ENCODE results near the gene ETFRF1.

Gene ETFRF1, protein sequence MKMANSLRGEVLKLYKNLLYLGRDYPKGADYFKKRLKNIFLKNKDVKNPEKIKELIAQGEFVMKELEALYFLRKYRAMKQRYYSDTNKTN

DNA sequence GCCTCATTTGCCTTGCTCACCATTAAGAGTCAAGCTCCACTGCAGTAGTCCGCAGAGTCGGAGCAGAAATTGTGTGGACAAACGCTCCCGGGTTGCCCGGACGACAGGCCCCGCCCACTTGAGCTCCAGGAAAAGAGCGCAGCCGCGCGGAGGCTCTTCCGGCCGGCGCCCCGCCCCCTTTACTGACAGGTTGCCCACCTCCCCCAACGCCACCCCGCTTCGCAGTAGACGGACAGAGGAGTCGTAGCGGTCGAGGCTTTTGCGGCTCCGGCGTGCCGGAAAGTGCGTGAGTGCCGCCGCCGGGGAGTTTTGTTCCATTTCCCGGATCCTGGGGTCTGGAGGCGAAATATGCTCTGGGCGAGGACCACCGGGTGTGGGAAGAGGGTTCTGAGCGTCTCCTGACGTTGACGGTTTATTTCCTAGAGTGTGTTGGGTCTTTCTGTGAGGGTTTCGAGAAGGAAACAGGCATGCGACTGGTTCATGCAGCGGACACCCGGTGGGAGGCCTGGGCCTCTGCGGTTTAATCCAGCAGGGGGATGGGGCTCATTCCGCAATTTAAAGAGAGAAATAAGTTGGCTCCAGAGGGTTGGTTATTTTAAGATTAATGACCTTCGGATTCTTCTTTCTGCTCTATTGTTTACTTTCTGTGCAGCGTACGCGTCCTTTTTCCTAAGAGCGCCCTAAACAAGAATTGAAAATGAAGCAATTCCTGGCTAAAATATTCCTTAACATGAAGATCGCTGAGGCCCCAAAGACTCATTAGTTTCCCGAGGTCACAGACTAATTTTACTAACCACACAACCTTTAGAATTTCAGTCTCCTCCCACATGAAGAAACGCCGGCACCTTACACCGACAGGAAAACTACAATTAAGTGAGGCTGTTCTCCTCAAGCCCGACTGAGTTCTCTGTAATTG, at the start of gene ETFRF1, which contains the start of gene DNAI7:
Gene ETFRF1, plus strand, starts transcription at position 182 of the 916 bp plus-strand sequence. CDS start 8,720 bp downstream, outside the sequence.
Gene DNAI7, minus strand, starts transcription at position 105 of the 916 bp plus-strand sequence. Its CDS starts 82 bp downstream, at position 23.
- peaks cover 12% of the 10 kb centered on the region for H3F3A ChIP-seq (ENCODE audit: insufficient read depth, low read length)
- no peaks in the 10 kb centered on the region for H3K9me2 ChIP-seq (replicated peaks; ENCODE audit: insufficient read depth, low read length)
- peak within 1 kb of the TSS; percentile 86 for H3K27ac ChIP-seq (ENCODE audit: low read length)
- no peaks in the 10 kb centered on the region; the same call in 1 of the 2 replicates for H3K36me3 ChIP-seq (replicated peaks; ENCODE audit: insufficient read depth, low read length)
- H3K9ac ChIP-seq (ENCODE audit: low read length): peak within 1 kb of the TSS; percentile 88
- peaks cover 9% of the 10 kb centered on the region for H3K79me2 ChIP-seq (ENCODE audit: low read length)
- H3K4me3 ChIP-seq (ENCODE audit: low read length): peak within 1 kb of the TSS; percentile 86
- H3K4me1 ChIP-seq (ENCODE audit: low read length): peaks cover 11% of the 10 kb centered on the region
- peak within 1 kb of the TSS; percentile 86 for H3K4me2 ChIP-seq (ENCODE audit: low read depth, low read length)
- H4K20me1 ChIP-seq (ENCODE audit: insufficient read depth, low read length): no peaks in the 10 kb centered on the region
- H3K9me3 ChIP-seq (replicated peaks; ENCODE audit: insufficient read depth, low read length): no peaks in the 10 kb centered on the region
- H2AFZ ChIP-seq (ENCODE audit: low read length): peak within 1 kb of the TSS; percentile 82
- DNase-seq: peak; percentile 97
- H3K27me3 ChIP-seq (replicated peaks; ENCODE audit: insufficient read depth, low read length): no peaks in the 10 kb centered on the region
- TF ChIP-seq, protein P1, sequence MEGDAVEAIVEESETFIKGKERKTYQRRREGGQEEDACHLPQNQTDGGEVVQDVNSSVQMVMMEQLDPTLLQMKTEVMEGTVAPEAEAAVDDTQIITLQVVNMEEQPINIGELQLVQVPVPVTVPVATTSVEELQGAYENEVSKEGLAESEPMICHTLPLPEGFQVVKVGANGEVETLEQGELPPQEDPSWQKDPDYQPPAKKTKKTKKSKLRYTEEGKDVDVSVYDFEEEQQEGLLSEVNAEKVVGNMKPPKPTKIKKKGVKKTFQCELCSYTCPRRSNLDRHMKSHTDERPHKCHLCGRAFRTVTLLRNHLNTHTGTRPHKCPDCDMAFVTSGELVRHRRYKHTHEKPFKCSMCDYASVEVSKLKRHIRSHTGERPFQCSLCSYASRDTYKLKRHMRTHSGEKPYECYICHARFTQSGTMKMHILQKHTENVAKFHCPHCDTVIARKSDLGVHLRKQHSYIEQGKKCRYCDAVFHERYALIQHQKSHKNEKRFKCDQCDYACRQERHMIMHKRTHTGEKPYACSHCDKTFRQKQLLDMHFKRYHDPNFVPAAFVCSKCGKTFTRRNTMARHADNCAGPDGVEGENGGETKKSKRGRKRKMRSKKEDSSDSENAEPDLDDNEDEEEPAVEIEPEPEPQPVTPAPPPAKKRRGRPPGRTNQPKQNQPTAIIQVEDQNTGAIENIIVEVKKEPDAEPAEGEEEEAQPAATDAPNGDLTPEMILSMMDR (IDR thresholded peaks at IDR 0.05; ENCODE audit: low read length): no peak

DNA sequence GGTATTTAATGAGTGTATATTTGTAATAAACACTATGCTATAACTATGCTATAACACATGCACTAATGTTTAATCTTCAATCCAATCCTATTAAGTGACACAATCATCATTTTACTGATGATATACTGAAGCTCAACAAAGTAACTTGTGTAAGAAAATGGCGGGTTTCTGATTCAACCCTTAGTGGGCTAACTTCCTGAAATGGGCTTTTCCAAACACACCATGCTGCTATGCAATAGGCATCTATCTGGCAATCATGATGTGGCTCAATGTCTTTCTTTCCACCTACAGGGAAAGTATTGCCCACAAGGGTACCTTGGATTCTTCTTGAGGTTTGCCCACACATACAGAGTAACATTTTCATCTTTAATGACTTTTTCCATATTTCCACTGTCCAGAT, 48.4 kb upstream of the ETFRF1 start:
- no peak overlapping the region for H3K27ac ChIP-seq (ENCODE audit: low read length)
- no peaks in the 10 kb centered on the region for H3K9me3 ChIP-seq (replicated peaks; ENCODE audit: insufficient read depth, low read length)
- no peaks in the 10 kb centered on the region for H3K27me3 ChIP-seq (replicated peaks; ENCODE audit: insufficient read depth, low read length)
- no peak overlapping the region for H3K9ac ChIP-seq (ENCODE audit: low read length)
- H3K4me3 ChIP-seq (ENCODE audit: low read length): no peak overlapping the region
- H4K20me1 ChIP-seq (ENCODE audit: insufficient read depth, low read length): no peaks in the 10 kb centered on the region
- H3K36me3 ChIP-seq (replicated peaks; ENCODE audit: insufficient read depth, low read length): no peaks in the 10 kb centered on the region
- no peaks in the 10 kb centered on the region for H3K9me2 ChIP-seq (replicated peaks; ENCODE audit: insufficient read depth, low read length)
- TF ChIP-seq EZH2 (optimal IDR thresholded peaks at IDR 0.05; ENCODE audit: low read depth, low read length) (no peak), EZH2phosphoT487 (IDR thresholded peaks at IDR 0.05; ENCODE audit: low read length) (no peak)
- TF ChIP-seq, protein P1 (IDR thresholded peaks at IDR 0.05; ENCODE audit: low read length): no peak
- no peak for DNase-seq
- H2AFZ ChIP-seq (ENCODE audit: low read length): no peak overlapping the region
- no peaks in the 10 kb centered on the region for H3K4me1 ChIP-seq (ENCODE audit: low read length)
- no peaks in the 10 kb centered on the region for H3K79me2 ChIP-seq (ENCODE audit: low read length)
- H3K4me2 ChIP-seq (ENCODE audit: low read depth, low read length): no peak overlapping the region
- H3F3A ChIP-seq (ENCODE audit: insufficient read depth, low read length): no peaks in the 10 kb centered on the region

DNA sequence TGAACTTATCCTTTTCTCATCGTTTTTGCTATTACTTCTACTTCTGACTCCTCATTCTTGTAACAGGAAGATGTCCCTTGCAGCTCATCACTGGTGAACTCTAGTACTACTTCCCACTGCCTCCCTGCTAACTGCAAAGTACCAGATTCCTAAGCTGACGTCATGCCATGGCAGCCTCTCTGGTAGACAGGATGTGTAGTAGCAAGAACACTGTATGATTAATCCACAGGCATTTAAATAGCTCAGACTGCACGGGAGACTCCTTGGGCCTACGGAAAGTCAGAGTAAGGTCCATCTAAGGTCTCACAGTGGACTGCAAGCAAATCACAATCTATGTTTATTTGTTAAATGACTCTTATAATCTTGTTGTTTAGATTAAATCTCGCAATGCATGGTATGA, 43.6 kb upstream of the ETFRF1 start:
- Histone ChIP-seq H3K27me3 (replicated peaks; ENCODE audit: insufficient read depth, low read length) (no peaks in the 10 kb centered on the region), H3K9me3 (replicated peaks; ENCODE audit: insufficient read depth, low read length) (no peaks in the 10 kb centered on the region), H4K20me1 (ENCODE audit: insufficient read depth, low read length) (no peaks in the 10 kb centered on the region), H3K4me3 (ENCODE audit: low read length) (no peak overlapping the region), H3K9me2 (replicated peaks; ENCODE audit: insufficient read depth, low read length) (no peaks in the 10 kb centered on the region), H3K79me2 (ENCODE audit: low read length) (no peaks in the 10 kb centered on the region), H3K4me1 (ENCODE audit: low read length) (no peaks in the 10 kb centered on the region), H3K27ac (ENCODE audit: low read length) (no peak overlapping the region), H3F3A (ENCODE audit: insufficient read depth, low read length) (no peaks in the 10 kb centered on the region), H3K9ac (ENCODE audit: low read length) (no peak overlapping the region), H3K4me2 (ENCODE audit: low read depth, low read length) (no peak overlapping the region), H2AFZ (ENCODE audit: low read length) (no peak overlapping the region), H3K36me3 (replicated peaks; ENCODE audit: insufficient read depth, low read length) (no peaks in the 10 kb centered on the region)
- DNase-seq: no peak
- TF ChIP-seq EZH2phosphoT487 (IDR thresholded peaks at IDR 0.05; ENCODE audit: low read length) (no peak), EZH2 (optimal IDR thresholded peaks at IDR 0.05; ENCODE audit: low read depth, low read length) (no peak)
- TF ChIP-seq, protein P1 (IDR thresholded peaks at IDR 0.05; ENCODE audit: low read length): no peak
